SIG-M5 treated with dmso at 0.1 percent for 504 hours (cell line): ENCODE measurements around the gene KLHDC10.
"Not testable (repeated sequence)": the region's sequence is repeated elsewhere in the genome, so short reads cannot be mapped to it uniquely, and the experiment has no call there.

ENCODE experiments used
- DNase-seq: peaks from one replicate; lab custom pipeline; 2025; ENCODE audit not compliant: unreplicated experiment; lab: John Stamatoyannopoulos, UW

The KLHDC10 gene

DNA sequence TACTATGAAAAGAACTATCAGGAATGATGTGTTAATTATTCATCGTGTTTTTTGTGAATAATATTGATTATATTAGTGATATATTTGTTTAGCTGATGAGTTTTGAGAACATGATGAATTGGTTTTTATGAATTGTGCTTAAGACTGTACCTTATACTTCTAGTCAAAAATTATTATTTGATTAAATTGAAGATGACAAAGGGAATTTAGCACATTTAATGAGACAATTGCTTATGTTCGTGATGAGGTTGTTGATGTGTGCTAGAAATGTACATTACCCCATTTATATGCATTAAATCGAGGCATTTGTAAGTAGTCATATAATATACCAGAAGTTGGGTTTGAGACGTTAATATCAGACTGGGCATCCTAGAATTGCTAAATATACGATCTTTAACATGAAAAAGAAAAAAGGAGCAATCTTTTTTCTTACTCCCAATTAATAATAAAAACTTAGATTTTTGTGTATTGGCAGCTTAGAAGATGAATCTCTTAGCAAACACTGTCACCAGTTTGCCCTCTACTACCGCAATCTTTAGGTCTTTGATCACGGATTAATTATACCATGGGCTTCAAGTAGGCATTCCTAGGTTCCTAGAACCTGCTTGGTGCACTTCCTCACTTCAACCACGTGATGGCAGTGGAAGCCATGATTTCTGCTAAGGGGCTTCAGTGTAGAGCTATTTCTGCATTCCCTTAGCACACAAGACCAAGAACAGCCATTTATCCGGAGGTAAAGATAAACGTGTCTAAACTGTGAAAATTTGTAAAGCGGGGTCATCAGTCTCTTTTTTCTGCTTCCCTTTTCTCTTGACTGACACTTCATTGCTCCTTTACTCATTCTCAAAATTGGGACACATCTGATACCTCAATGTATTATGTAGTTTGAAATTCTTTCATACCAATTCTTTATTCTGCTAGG, 1.6 kb downstream of the KLHDC10 start:
- DNase-seq, result peak; percentile 84

DNA sequence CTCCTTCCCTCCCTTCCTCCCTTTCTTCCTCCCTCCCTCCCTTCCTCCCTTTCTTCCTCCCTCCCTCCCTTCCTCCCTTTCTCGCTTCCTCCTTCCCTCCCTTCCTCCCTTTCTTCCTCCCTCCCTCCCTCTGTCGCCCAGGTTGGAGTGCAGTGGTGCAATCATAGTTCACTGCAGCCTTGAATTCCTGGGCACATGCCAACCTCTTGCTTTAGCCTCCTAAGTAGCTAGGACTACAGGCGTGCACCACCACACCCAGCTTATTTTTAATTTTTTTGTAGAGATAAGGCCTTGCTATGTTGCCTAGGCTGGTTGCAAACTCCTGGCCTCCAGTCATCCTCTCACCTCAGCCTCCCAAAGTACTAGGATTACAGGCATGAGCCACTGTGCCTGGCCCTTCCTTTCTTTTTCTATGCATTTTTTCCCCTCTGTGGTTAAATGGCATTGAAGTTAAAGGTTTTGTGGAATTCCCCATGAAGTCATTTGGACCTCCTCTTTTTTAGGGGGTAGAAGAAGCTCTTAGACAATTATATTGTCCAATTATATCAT, 9.6 kb downstream of the KLHDC10 start:
- no peak for DNase-seq

DNA sequence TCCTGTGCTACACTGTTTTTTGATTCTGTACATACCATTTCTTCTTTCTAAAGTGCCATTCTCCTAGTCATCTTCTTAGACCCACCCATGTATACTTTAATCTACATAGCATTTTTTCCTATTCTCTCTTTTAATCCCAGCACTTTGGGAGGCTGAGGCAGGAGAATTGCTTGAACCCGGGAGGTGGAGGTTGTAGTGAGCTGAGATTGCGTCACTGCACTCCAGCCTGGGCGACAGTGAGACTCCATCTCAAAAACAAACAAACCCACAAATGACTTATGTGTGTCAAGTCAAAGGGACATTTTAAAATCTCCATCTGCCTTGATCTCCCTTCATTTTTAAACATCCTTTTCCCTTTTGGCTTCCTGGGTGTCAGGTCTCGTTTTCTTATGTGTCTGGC, 13.2 kb downstream of the KLHDC10 start:
- not testable (repeated sequence) for DNase-seq

DNA sequence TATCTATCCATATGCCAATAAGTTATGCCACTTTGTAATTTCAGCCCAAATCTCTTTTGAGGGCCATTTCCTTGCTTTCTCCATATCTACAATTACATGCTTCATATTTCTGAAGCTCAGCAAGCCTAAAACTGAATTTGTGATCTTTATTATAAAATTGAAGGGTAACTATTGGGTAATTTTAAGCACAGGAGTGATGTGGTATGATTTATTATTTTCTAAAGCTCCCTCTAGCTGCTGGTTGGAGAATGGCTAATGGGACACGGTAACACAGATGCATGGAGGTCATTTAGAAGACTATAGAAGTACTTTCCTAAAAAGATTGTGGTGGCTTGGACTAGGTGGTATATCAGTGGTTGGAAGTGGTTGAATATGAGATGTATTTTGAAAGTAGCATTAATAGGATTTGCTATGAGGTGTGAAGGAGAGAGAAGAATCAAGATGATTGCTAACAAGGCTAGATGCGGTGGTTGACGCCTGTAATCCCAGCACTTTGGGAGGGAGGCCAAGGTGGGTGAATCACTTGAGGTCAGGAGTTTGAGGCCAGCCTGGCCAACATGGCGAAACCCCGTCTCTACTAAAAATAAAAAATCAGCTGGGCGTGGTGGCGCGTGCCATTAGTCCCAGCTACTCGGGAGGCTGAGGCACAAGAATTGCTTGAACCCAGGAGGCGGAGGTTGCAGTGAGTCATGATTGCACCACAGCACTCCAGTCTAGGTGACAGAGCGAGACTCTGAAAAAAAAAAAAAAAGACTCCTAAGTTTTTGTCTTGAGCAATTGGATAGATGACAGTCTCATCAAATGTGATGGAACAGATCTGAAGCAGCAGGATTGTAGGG, 13.9 kb downstream of the KLHDC10 start:
- DNase-seq, result peak; percentile 24

DNA sequence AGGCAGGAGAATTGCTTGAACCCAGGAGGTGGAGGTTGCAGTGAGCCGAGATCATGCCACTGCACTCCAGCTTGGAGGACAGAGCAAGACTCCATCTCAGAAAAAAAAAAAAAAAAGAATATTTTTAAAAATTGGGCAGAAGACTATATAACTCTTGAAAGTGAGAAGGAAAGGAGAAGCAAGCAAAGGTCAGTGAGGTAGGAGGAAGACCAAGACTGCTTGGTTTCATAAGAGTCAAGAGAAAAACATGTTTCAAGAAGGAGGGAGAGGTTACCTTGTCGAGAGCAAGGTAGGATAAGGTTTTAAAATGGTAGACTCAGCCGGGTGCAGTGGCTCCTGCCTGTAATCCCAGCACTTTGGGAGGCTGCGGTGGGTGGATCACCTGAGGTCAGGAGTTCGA, 14.9 kb downstream of the KLHDC10 start:
- DNase-seq, result not testable (repeated sequence)

DNA sequence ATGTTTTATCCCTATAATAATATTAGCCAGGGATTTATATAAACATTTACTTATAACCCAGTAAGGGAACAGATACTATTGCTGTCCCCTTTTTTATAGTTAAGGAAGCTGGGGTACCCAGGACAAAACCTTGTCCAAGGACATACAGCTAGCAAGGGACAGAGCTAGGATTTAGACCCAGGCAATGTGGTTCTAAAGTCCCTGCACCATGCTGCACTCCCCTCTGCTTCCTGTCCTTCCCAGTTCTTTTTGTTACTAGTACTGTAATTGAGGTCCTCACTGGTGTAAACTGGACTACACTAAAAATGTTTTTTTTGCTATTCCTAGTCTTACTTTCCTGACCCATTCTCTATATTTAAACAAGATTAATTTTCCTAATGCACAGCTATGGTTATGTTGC, 16.6 kb downstream of the KLHDC10 start:
- DNase-seq, result no peak

DNA sequence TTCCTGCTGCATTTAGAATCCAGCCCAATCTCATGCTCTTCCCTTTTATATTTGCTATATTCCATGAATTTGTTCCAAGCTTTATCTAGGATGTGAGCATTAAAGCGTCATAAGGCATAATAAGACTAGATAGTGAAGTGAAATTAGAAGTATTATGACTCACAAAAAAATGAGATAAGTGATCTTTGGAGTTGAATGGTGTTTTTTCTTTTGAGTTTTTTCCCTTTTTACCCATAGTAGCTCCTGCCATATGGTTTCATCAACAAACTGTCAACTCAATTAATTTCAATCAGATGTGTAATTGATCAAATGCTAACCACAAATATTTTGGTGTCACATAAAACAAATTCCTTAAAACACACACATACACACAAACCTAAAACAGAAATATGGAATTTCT, 17.0 kb downstream of the KLHDC10 start:
- no peak for DNase-seq

DNA sequence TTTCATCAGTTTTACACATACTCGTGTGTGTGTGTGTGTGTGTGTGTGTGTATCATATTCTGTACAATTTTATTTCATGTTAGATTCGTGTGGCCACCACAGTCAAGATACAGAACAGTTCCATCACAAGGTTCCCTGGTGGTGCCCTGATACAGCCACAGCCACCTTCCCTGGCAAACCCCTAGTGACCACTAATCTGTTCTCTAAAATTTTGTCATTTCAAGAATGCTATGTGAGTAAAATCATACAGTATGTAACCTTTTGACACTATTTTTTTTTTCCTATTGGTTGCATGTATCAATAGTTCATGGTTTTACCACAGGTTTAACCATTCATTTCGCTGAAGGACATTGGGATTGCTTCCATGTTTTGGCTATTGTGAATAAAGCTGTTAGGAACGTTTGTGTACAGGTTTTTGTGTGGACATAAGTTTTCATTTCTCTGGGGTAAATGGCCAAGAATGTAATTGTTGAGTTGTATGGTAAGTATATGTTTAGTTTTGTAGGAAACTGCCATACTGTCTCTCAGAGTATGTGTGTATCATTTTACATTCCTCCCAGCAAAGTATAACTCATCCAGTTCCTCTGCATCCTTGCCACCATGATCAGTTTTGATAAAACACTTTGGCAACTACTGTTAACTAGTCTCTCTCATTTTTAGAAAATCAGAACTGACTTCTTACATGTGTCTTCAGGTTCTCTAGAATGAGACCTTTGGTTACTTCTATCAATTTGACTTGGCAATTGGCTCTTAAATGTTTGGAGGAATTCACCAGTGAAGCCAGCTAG, 20.6 kb downstream of the KLHDC10 start:
- DNase-seq, result no peak

DNA sequence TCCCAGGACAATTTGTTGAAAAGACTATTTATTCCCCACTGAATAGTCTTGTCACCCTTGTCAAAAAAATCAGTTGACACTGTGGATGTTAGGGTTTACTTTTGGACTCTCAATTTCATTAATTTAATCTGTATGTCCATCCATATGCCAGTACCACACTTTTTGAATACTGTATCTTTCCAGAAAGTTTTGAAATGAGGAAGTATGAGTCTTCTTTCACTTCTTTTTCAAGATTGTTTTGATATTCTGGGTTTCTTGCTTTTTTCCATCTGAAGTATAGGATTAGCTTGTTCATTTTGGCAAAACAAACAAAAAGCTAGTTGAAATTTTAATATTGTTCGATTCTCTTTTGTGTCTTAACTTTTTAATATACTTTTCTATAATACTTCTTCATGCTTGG, 21.7 kb downstream of the KLHDC10 start:
- DNase-seq, result peak; percentile 24

DNA sequence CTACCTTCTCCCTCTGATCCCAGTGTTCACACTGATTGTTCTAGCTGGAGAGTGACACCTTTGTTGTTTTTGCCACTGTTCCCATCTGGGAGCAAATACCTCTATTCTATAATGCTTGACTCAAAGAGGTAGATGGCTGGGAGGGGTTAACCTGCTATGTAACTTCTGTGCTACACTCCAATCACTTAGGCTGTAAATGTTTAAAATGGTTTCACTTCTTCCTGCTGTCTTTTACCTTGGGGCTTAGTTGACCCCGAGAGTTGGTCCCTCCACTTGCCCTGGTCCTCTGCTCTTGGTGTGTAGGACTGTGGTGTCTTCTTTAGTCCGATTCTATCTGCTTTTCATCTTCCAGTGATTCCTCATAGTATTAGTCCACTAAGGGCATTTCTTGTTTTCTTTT, 22.3 kb downstream of the KLHDC10 start:
- DNase-seq, result no peak

DNA sequence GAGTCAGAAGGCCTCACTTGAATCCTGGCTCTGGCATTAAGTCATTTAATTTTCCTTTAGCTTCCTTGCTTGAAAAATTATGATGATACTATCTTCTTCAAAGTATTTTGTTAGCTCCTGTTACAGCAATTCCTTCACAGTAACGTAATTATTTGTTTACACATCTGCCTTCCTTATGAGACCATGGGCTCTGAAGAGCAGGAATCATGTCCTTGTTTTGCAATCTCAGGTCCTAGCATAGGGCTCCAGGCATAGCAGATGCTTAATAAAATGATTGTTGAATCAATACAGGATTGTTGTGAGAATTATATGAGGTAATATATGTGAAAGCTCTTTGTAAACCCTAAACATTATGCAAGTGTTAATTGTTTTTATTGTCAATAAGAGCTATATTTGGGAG, 25.5 kb downstream of the KLHDC10 start:
- no peak for DNase-seq

DNA sequence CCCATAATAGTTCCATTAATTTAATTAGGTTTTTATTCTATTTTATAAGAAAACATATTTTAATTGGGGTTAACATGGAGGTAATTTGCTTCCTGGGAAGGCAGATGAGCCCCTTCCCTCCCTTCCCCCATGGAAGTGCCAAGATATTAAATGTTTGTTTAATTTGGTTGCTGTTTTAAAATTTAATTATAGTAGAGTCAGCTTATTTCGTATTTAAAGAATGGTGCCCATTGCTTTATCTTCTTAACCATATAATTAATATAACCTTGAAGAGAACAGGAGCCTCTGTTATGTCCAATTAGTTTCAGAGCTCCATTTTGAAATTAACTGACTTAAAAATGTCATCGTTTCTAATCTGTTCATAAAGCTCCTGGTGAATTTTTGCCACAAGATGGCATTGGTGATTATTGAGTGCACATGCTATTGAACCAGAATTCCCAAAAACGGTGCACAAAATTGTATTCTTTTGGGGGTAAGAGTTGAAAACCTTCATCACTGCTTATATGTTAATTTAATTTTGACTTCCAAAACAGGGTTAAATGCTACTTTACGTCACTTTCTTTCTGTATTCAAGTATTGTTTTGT, 26.0 kb downstream of the KLHDC10 start:
- no peak for DNase-seq

DNA sequence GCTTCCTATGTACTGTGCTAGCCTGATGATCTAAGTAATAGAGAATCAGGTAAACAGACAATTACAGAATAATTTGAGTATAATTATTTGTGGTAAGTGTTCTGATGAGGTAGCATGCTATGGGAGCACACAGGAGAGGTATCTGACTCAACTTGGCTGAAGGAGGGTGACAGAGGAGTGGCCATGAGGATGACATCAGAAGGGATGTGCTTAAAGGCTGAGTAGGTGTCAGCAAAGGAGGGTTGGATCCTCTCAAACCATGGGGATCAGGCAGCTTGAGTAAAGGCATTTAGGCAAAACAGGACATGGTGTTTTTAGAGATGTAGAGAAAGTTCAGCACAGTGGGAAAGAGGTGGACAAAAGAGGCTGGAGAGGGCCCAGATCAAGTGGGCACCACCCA, 29.0 kb downstream of the KLHDC10 start:
- no peak for DNase-seq

DNA sequence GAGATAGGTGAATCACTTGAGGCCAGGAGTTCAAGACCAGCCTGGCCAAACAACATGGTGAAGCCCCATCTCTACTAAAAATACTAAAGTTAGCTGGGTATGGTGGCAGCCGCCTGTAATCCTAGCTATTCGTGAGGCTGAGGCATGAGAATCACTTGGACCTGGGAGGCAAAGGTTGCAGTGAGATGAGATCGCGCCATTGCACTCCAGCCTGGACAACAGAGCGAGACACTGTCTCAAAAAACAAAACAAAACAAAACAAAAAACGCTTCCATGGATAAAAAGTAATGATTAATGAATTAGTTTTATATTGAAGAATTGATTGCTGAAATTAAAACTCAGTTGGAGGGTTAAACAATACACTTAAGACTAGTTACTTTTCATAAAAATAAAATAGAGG, 32.3 kb downstream of the KLHDC10 start:
- no peak for DNase-seq

DNA sequence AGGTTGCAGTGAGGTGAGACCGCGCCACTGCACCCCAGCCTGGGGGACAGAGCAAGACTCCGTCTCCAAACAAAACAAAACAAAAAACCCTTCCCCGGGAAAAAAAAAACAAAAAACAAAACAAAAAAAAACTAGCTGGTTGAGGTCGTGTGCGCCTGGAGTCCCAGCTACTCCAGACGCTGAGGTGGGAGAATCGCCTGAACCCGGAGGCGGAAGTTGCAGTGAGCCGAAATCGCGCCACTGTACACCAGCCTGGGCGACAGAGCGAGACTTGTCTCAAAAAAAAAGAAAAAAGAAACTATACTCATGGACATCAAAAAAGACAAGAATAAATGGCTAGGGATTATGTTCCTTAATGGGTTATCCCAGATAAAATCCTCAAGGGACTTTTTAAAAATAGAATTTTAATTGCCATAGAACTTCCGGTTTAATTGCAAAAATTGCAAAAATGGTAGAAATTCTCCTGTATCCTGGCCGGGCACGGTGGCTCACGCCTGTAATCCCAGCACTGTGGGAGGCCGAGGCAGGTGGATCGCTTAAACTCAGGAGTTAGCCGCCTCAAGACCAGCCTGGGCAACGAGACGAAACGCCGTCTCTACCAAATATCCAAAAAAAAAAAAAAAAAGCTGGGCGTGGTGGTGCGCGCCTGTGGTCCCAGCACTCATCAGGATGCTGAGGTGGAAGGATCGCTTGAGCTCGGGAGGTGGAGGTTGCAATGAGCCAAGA, 37.8 kb downstream of the KLHDC10 start:
- no peak for DNase-seq

DNA sequence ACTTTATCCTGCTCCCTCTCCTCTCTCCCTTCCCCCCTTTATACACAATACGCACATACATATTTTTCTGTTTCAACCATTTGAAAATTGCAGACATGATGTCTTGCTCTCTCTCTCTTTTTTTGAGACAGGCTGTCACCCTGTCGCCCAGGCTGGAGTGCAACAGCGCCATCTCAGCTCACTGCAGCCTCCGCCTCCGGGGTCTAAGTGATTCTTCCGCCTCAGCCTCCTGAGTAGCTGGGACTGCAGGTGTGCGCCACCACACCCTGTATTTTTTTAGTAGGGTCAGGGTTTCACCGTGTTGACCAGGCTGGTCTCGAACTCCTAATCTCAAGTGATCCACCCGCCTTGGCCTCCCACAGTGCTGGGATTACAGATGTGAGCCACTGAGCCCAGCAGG, 38.5 kb downstream of the KLHDC10 start:
- no peak for DNase-seq

DNA sequence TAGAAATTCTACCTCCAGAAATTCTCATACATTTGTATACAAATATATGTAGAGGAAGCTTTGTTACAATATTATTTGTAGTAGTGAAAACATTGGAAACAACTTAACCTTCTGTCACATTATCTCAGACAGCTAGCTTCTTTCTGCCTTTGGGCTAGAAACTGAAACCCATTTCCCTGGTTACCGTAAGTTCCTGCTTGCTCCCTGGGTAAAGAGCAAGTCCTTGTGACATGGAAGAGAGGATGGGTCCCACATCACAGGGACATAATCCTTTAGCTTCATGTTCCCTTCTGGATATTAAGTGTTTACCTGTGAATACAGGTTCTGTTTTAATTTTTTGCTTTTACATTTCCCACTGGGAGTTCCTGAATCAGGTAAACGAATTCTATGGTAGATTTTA, 41.8 kb downstream of the KLHDC10 start:
- no peak for DNase-seq

DNA sequence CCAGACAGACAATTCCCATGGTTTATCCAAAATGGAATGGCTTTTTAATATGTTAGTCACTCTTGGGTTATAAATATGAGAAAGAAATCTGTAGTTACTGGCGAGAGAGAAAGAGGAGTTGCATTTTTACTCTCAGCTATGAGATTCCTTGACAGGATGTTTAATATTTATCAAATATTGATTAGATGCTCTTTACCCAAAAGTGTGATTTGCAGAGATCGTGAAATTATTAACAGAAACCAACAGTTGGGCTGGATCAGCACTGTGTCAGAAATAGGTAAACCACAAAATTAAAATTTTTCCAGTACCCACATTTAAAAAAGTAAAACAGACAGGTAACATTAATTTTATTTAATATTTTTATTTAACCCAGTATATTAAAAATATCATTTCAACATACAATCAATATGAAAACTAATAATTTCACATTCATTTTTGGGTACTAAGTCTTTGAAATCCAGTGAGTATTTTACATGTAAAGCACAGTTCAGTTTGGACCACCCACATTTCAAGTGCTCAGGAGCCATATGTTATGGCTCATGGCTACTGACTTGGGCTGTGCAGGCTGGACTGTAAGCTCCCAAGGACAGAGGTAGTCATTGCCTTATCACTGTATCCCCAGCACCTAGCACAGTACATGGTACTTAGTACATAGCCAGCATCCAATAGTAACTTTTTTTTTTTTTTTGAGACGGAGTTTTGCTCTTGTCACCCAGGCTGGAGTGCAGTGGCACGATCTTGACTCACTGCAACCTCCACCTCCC, 42.5 kb downstream of the KLHDC10 start:
- no peak for DNase-seq

DNA sequence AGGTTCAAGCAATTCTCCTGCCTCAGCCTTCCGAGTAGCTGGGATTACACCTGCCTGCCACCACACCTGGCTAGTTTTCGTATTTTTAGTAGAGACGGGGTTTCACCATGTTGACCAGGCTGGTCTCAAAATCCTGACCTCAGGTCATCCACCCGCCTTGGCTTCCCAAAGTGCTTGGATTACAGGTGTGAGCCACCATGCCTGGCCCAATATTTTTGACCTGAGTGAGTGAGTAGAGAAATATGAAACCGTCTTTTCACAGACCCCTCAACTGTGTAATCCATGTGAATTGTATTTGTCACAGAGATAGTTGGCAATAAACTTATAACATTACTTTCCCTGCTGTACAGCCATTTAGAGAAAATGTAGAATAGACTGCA, 43.1 kb downstream of the KLHDC10 start:
- DNase-seq, result not testable (repeated sequence)
